ENCODE results near the gene S100A9. TPM values are rescaled to one million over a fixed set of nuclear protein-coding genes. Genes with fewer than 3 reads are reported as not detected.

The S100A9 gene
- total and polyA plus RNA-seq, 2 of the 8 experiments (the other 6 are each of a cell fraction or from before 2014, with no cell fraction given): not detected

GRCh38 chr1:153397051-153397923 lies 39.6 kb downstream of the S100A9 start:
- no peak overlapping the region for H3K14ac ChIP-seq (ENCODE audit: insufficient read length)
- H3K23ac ChIP-seq (ENCODE audit: insufficient read length): no peak overlapping the region
- POLR2A ChIA-PET (ENCODE audit: partially characterized antibody): no interaction called here
- no peak overlapping the region for H2BK20ac ChIP-seq (ENCODE audit: low read length)
- no peaks in the 10 kb centered on the region for H3K27me3 ChIP-seq (replicated peaks in 1 of 4; ENCODE audit: control insufficient read depth in 3 of 4, extremely low read depth in 1 of 4, insufficient read depth in 3 of 4, low read length in 3 of 4)
- H2BK5ac ChIP-seq (ENCODE audit: low read depth, low read length): no peak overlapping the region
- DNase-seq (ENCODE audit: low read depth in 1 of 2, low spot score in 2 of 2): peak in 1 of 2 experiments; percentile 28
- no peaks in the 10 kb centered on the region for H3K4me1 ChIP-seq (replicated peaks in 1 of 4; ENCODE audit: control insufficient read depth in 3 of 4, insufficient read depth in 4 of 4, low read length in 3 of 4)
- no peak overlapping the region for H4K91ac ChIP-seq (replicated peaks; ENCODE audit: insufficient read length, low read length)
- no peak overlapping the region for H3K9ac ChIP-seq (replicated peaks in 1 of 4; ENCODE audit: extremely low read depth in 1 of 4, low read depth in 3 of 4, low read length in 3 of 4)
- no peak overlapping the region for H3K18ac ChIP-seq (ENCODE audit: extremely low read depth, low read length)
- H3K79me1 ChIP-seq (ENCODE audit: low read depth, low read length): no peaks in the 10 kb centered on the region
- no peaks in the 10 kb centered on the region for H3K79me2 ChIP-seq (ENCODE audit: control insufficient read depth in 1 of 2, insufficient read depth in 2 of 2, low read length in 2 of 2)
- no peaks in the 10 kb centered on the region for H3K23me2 ChIP-seq (ENCODE audit: low read depth, low read length)
- no peak overlapping the region; the same call in 1 of the 2 replicates for H4K8ac ChIP-seq (ENCODE audit: extremely low read depth, insufficient read depth, low read length)
- H3K36me3 ChIP-seq (ENCODE audit: control insufficient read depth in 2 of 4, insufficient read depth in 4 of 4, low read length in 3 of 4): no peaks in the 10 kb centered on the region
- no peak overlapping the region for H2BK15ac ChIP-seq (ENCODE audit: low read length)
- H2AK5ac ChIP-seq (ENCODE audit: low read depth, low read length): no peak overlapping the region
- no peak overlapping the region for H3K27ac ChIP-seq (ENCODE audit: low read depth, low read length)
- no peak overlapping the region for H2BK120ac ChIP-seq (replicated peaks; ENCODE audit: low read depth, low read length)
- H2AFZ ChIP-seq (ENCODE audit: low read length): no peak overlapping the region
- CTCF ChIA-PET (ENCODE audit: partially characterized antibody): interaction anchor here (0.8 to 6.4 kb wide), 6 partner anchors 11 to 136 kb away, joined by 3 to 63 read pairs (median 4); partner anchors contain the start of genes PGLYRP4 and S100A9
- H3K9me3 ChIP-seq (ENCODE audit: insufficient read depth in 2 of 2, low read depth in 1 of 2, low read length in 1 of 2): no peaks in the 10 kb centered on the region
- no peak overlapping the region for H3K56ac ChIP-seq (replicated peaks; ENCODE audit: insufficient read length, low read depth, low read length)
- TF ChIP-seq YY1 (IDR thresholded peaks at IDR 0.05; ENCODE audit: low read depth, low read length) (no peak), HDAC2 (IDR thresholded peaks at IDR 0.05; ENCODE audit: borderline replicate concordance in 1 of 2, low read depth in 2 of 2, low read length in 2 of 2) (no peak), CEBPB (IDR thresholded peaks at IDR 0.05; ENCODE audit: low read depth, low read length) (no peak), EGR1 (IDR thresholded peaks at IDR 0.05; ENCODE audit: borderline replicate concordance, low read depth, low read length) (no peak), POLR2A (IDR thresholded peaks at IDR 0.05; ENCODE audit: control extremely low read depth in 1 of 2, low read depth in 2 of 2, low read length in 2 of 2) (no peak), SUZ12 (IDR thresholded peaks at IDR 0.05; ENCODE audit: low read length) (no peak), GABPA (IDR thresholded peaks at IDR 0.05; ENCODE audit: borderline replicate concordance, insufficient read depth, low read length) (no peak), KDM5A (IDR thresholded peaks at IDR 0.05; ENCODE audit: low read length) (no peak), CREB1 (IDR thresholded peaks at IDR 0.05) (no peak), RNF2 (IDR thresholded peaks at IDR 0.05; ENCODE audit: borderline replicate concordance, low read depth, low read length, missing control alignments, poor library complexity, severe bottlenecking) (no peak), SIN3A (conservative IDR thresholded peaks at IDR 0.05 in 1 of 2, IDR thresholded peaks at IDR 0.05 in 1 of 2; ENCODE audit: low read depth in 1 of 2, low read length in 2 of 2) (no peak), GTF2F1 (IDR thresholded peaks at IDR 0.05; ENCODE audit: borderline replicate concordance, low read depth, low read length) (no peak)
- no peak overlapping the region for H3K4me3 ChIP-seq (ENCODE audit: extremely low read depth in 1 of 4, insufficient read depth in 2 of 4, low read depth in 3 of 4, low read length in 4 of 4)
- no peak overlapping the region for H2BK12ac ChIP-seq (ENCODE audit: low read depth, low read length)
- no peak overlapping the region for H3K4me2 ChIP-seq (ENCODE audit: insufficient read depth in 1 of 2, low read depth in 2 of 2, low read length in 2 of 2)
- H3K4ac ChIP-seq (replicated peaks; ENCODE audit: insufficient read length, low read depth, low read length): no peak overlapping the region
- no peak overlapping the region for H4K5ac ChIP-seq (ENCODE audit: insufficient read length, low read depth, low read length)
- H4K20me1 ChIP-seq (replicated peaks in 1 of 2; ENCODE audit: control insufficient read depth in 1 of 2, insufficient read depth in 2 of 2, low read length in 2 of 2): no peaks in the 10 kb centered on the region
- WGBS, 2 experiments (ENCODE audit: extremely low coverage in 1 of 2, insufficient coverage in 1 of 2, insufficient read length in 1 of 2, insufficient replicate concordance in 2 of 2, low coverage in 1 of 2, low lambda C conversion rate in 2 of 2, missing lambda C conversion rate in 1 of 2): 89% methylated on average over 19 of the region's 19 CpGs; no CpG with 5 or more reads in 1 of the 2 experiments
- no peak for FAIRE-seq
